Kidney tubule cell (primary cell): ENCODE results near the gene SNTG2.
"Not testable (repeated sequence)": the region's sequence is repeated elsewhere in the genome, so short reads cannot be mapped to it uniquely, and the experiment has no call there.

Experiments
- DNase-seq: peaks from one replicate; pipeline ENCODE4 v3.0.0-alpha.2; 2018; ENCODE audit warnings: low spot score

The SNTG2 gene

GRCh38 chr2:1375794-1376193 lies 425.1 kb downstream of the SNTG2 start:
- DNase-seq: no peak

GRCh38 chr2:1377473-1377872 lies 426.8 kb downstream of the SNTG2 start:
- no peak for DNase-seq

GRCh38 chr2:1378456-1379150 lies 428.0 kb downstream of the SNTG2 start:
- no peak for DNase-seq

GRCh38 chr2:1381644-1382043 lies 431.0 kb downstream of the SNTG2 start:
- DNase-seq: no peak

GRCh38 chr2:1387954-1388725 lies 437.5 kb downstream of the SNTG2 start:
- not testable (repeated sequence) for DNase-seq

GRCh38 chr2:1390118-1390517 lies 439.5 kb downstream of the SNTG2 start:
- DNase-seq: not testable (repeated sequence)

GRCh38 chr2:1393321-1393720 lies 442.7 kb downstream of the SNTG2 start:
- DNase-seq: no peak

- DNase-seq: no peak
These were observed 444.2 kb downstream of the SNTG2 start for GRCh38 chr2:1394709-1395408.

GRCh38 chr2:1397350-1397749 lies 446.7 kb downstream of the SNTG2 start:
- DNase-seq: no peak

- no peak for DNase-seq
These were observed 447.5 kb downstream of the SNTG2 start for GRCh38 chr2:1398191-1398590.

GRCh38 chr2:1400943-1401735 lies 450.5 kb downstream of the SNTG2 start:
- no peak for DNase-seq

- no peak for DNase-seq
These were observed 451.4 kb downstream of the SNTG2 start for GRCh38 chr2:1402064-1402463.

GRCh38 chr2:1403565-1403964 lies 452.9 kb downstream of the SNTG2 start:
- no peak for DNase-seq

- DNase-seq: no peak
These were observed 454.5 kb downstream of the SNTG2 start for GRCh38 chr2:1405124-1405523.

- no peak for DNase-seq
These were observed 455.3 kb downstream of the SNTG2 start for GRCh38 chr2:1405967-1406366.

GRCh38 chr2:1406434-1406833 lies 455.8 kb downstream of the SNTG2 start:
- DNase-seq: no peak

GRCh38 chr2:1407950-1408675 lies 457.5 kb downstream of the SNTG2 start:
- no peak for DNase-seq

- no peak for DNase-seq
These were observed 462.6 kb downstream of the SNTG2 start, which contains the start of gene TPO for GRCh38 chr2:1413156-1413710. TSS of gene TPO (plus strand) at chr2:1413463. CDS start at chr2:1414409, 946 bp downstream.

GRCh38 chr2:1414121-1414520 lies 463.5 kb downstream of the SNTG2 start:
- no peak for DNase-seq

- not testable (repeated sequence) for DNase-seq
These were observed 464.3 kb downstream of the SNTG2 start for GRCh38 chr2:1414901-1415300.

GRCh38 chr2:1415501-1415900 lies 464.9 kb downstream of the SNTG2 start:
- no peak for DNase-seq
